GM23248 (cell line): ENCODE measurements around the gene FGF2. TPM values are rescaled to one million over a fixed set of nuclear protein-coding genes. Genes with fewer than 3 reads are reported as not detected.
A peak's percentile ranks its signal among the peaks of the same experiment; 100 is the strongest.
"Not testable (repeated sequence)": the region's sequence is repeated elsewhere in the genome, so short reads cannot be mapped to it uniquely, and the experiment has no call there.

Experiments
- DNase-seq: peaks from one replicate; pipeline ENCODE4 v3.0.0-alpha.2; 2015
- H2AFZ ChIP-seq: fragments of 200-600 bp; sonication (generic); 2 replicates; pipeline ENCODE4 v1.6.1; 2016; ENCODE audit warnings: antibody characterized with exemption
- H3F3A ChIP-seq: fragments of 200-600 bp; sonication (generic); 2 replicates; pipeline ENCODE4 v1.6.1; 2016; ENCODE audit warnings: mild to moderate bottlenecking, antibody characterized with exemption, mixed run types; ENCODE audit not compliant: insufficient read depth
- H3K27ac ChIP-seq: fragments of 200-600 bp; sonication (generic); 2 replicates; pipeline ENCODE4 v1.5.1; 2016; ENCODE audit warnings: mild to moderate bottlenecking
- H3K27me3 ChIP-seq: fragments of 200-600 bp; sonication (generic); replicated peaks from 2 replicates; pipeline ENCODE4 v1.6.1; 2016; ENCODE audit warnings: mild to moderate bottlenecking; ENCODE audit not compliant: insufficient read depth
- H3K36me3 ChIP-seq: fragments of 200-600 bp; sonication (generic); 2 replicates; pipeline ENCODE4 v1.6.1; 2016; ENCODE audit warnings: low read depth, mild to moderate bottlenecking
- H3K4me1 ChIP-seq: fragments of 200-600 bp; sonication (generic); 2 replicates; pipeline ENCODE4 v1.6.1; 2016; ENCODE audit warnings: mild to moderate bottlenecking; ENCODE audit not compliant: insufficient read depth
- H3K4me2 ChIP-seq: fragments of 200-600 bp; sonication (generic); one replicate; pipeline ENCODE4 v1.6.1; 2016; ENCODE audit warnings: mild to moderate bottlenecking; ENCODE audit not compliant: unreplicated experiment
- H3K4me3 ChIP-seq: fragments of 200-600 bp; sonication (generic); 2 replicates; pipeline ENCODE4 v1.5.1; 2016; ENCODE audit warnings: mild to moderate bottlenecking
- H3K79me2 ChIP-seq: fragments of 200-600 bp; sonication (generic); 2 replicates; pipeline ENCODE4 v1.6.1; 2016; ENCODE audit warnings: mild to moderate bottlenecking; ENCODE audit not compliant: insufficient read depth
- H3K9ac ChIP-seq: fragments of 200-600 bp; sonication (generic); 2 replicates; pipeline ENCODE4 v1.6.1; 2016; ENCODE audit warnings: mild to moderate bottlenecking
- H3K9me2 ChIP-seq: fragments of 200-600 bp; sonication (generic); 2 replicates; pipeline ENCODE4 v1.6.1; 2016; ENCODE audit warnings: mixed run types, mild to moderate bottlenecking, moderate library complexity; ENCODE audit not compliant: insufficient read depth
- H3K9me3 ChIP-seq: fragments of 200-600 bp; sonication (generic); one replicate; pipeline ENCODE4 v1.6.1; 2017; ENCODE audit warnings: low read depth
- H4K20me1 ChIP-seq: fragments of 200-600 bp; sonication (generic); 2 replicates; pipeline ENCODE4 v1.6.0; 2016; ENCODE audit not compliant: insufficient read depth
- EZH2 ChIP-seq: fragments of 200-600 bp; sonication (generic); IDR thresholded peaks from 2 replicates; pipeline ENCODE4 v1.6.1; 2018; ENCODE audit warnings: antibody characterized with exemption, mild to moderate bottlenecking; ENCODE audit not compliant: insufficient read depth, poor library complexity, severe bottlenecking
- EZH2phosphoT487 ChIP-seq: fragments of 200-600 bp; sonication (generic); IDR thresholded peaks from 2 replicates; pipeline ENCODE4 v1.6.1; 2018; ENCODE audit warnings: antibody characterized with exemption, moderate library complexity, mild to moderate bottlenecking, low read depth; ENCODE audit not compliant: insufficient read depth
- WGBS, 2 experiments: methylation state at CpG; one replicate each; pipeline ENCODE4 v1.1.6; 2015 to 2017; ENCODE audit warnings: low lambda C conversion rate in 2 of 2, low coverage in 1 of 2; ENCODE audit errors: missing lambda C conversion rate in 2 of 2; 5-methylcytosine and 5-hydroxymethylcytosine counted together
- in situ Hi-C: fragments of 300-500 bp; cut with MboI; formaldehyde crosslinking; loops from 2 replicates; pipeline ENCODE4 v1.15.0; 2020
- polyA plus RNA-seq: library from polyadenylated mRNA; unstranded; fragments of >200 nt; fragmentation: Nextera tagmentation; extraction: Ambion mirVana; gene quantifications from 2 replicates; pipeline ENCODE4 v1.2.1, GENCODE V29; 2016
- total RNA-seq: library from RNA; depleted of rRNA; stranded (reverse); fragments of >200 nt; shearing (Covaris generic); gene quantifications from 2 replicates; pipeline ENCODE4 v1.2.3, GENCODE V29; 2014

The FGF2 gene
- total and polyA plus RNA-seq, 2 experiments from 2014 or later, result 36.9 to 306 TPM

DNA sequence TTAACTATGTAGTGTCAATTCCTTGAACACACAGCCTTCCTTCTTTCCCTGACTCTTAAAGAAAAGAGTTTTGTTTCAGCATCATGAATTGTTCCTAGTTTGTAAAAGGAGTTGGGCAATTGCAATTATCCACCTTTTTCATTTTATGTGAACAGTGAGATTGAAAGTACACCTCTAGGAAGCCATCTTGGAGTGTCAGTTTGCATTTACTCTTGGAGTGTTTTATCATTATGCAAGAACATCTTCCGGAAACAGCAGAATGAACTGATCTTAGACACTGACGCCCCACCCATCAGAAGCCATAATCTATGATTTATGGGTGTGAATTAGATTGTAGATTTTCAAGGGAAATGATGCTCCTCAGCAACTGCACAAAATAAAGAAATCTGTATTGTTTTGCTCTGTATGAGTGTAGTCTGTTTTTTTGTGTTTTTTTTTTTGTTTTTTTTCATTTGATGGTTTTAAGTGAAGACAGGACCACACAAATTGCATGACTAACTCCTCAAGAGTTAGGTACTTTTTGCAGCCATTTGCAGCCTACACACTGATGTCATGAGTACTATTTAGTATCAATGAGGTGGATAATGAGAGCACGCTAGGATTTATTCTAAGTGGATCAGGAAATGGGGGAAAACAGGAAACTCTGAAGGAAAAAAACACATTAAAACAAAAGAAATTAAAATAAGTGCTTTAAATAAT, 19.5 kb upstream of the FGF2 start:
- H3K36me3 ChIP-seq, result no peaks in the 10 kb centered on the region
- H3K27ac ChIP-seq, result peak overlapping the region; percentile 4; the same call in 1 of the 2 replicates
- peak overlapping the region; percentile 65 for H2AFZ ChIP-seq
- 9 to 11% methylated on average over 3 of the region's 3 CpGs for WGBS, 2 experiments
- no peaks in the 10 kb centered on the region for H3K27me3 ChIP-seq
- H3K79me2 ChIP-seq, result no peaks in the 10 kb centered on the region
- TF ChIP-seq EZH2phosphoT487 (0 out of 2 replicates have a peak, but pooled peaks have one; percentile 24), EZH2 (no peak)
- H3K4me1 ChIP-seq, result peaks cover 19% of the 10 kb centered on the region
- H3K4me3 ChIP-seq, result no peak overlapping the region
- in situ Hi-C loops, result no loop called here
- no peak overlapping the region for H3K9ac ChIP-seq
- no peaks in the 10 kb centered on the region for H3K9me3 ChIP-seq
- H3K9me2 ChIP-seq, result no peaks in the 10 kb centered on the region
- H4K20me1 ChIP-seq, result no peaks in the 10 kb centered on the region
- H3F3A ChIP-seq, result peaks cover 15% of the 10 kb centered on the region; the same call in 1 of the 2 replicates
- peak; percentile 71 for DNase-seq
- H3K4me2 ChIP-seq, result no peak overlapping the region

- Histone ChIP-seq H4K20me1 (no peaks in the 10 kb centered on the region), H3K4me3 (no peak overlapping the region), H3K9me3 (no peaks in the 10 kb centered on the region), H3K9ac (no peak overlapping the region), H3F3A (peaks cover 15% of the 10 kb centered on the region; the same call in 1 of the 2 replicates), H3K4me2 (peak overlapping the region; percentile 17), H3K36me3 (no peaks in the 10 kb centered on the region), H3K4me1 (peaks cover 19% of the 10 kb centered on the region), H2AFZ (0 out of 2 replicates have a peak overlapping the region, but pooled peaks have one; percentile 35), H3K27me3 (no peaks in the 10 kb centered on the region), H3K9me2 (no peaks in the 10 kb centered on the region), H3K27ac (peak overlapping the region; percentile 4; the same call in 1 of the 2 replicates), H3K79me2 (no peaks in the 10 kb centered on the region)
- in situ Hi-C loops, result no loop called here
- WGBS, 2 experiments, result 88 to 90% methylated on average over 1 of the region's 1 CpG
- no peak for TF ChIP-seq EZH2
- TF ChIP-seq EZH2phosphoT487, result no peak
- peak; percentile 50 for DNase-seq
Observed at GRCh38 chr4:122810669-122811068, 16.0 kb upstream of the FGF2 start.

- H3K9me2 ChIP-seq, H3K27me3 ChIP-seq, H3K36me3 ChIP-seq, DNase-seq, H3K27ac ChIP-seq, H3K9ac ChIP-seq, H3K9me3 ChIP-seq, H3K79me2 ChIP-seq, H3K4me3 ChIP-seq, H2AFZ ChIP-seq, H4K20me1 ChIP-seq, in situ Hi-C loops, H3K4me2 ChIP-seq: not testable (repeated sequence)
- WGBS, 2 experiments, result 92 to 94% methylated on average over 7 to 29 of the region's 32 CpGs
- H3F3A ChIP-seq, result peaks cover 15% of the 10 kb centered on the region; the same call in 1 of the 2 replicates
- H3K4me1 ChIP-seq, result peaks cover 19% of the 10 kb centered on the region
Observed at GRCh38 chr4:122811781-122812180, 14.8 kb upstream of the FGF2 start.

DNA sequence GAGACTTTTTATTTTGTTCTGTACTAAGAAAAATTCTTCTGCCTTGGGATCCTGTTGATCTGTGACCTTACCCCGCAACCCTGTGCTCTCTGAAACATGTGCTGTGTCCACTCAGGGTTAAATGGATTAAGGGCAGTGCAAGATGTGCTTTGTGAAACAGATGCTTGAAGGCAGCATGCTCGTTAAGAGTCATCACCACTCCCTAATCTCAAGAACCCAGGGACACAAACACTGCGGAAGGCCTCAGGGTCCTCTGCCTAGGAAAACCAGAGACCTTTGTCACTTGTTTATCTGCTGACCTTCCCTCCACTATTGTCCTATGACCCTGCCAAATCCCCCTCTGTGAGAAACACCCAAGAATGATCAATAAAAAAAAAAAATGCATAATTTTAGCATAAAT, 13.8 kb upstream of the FGF2 start:
- H3K4me1 ChIP-seq, H3F3A ChIP-seq, H3K9me3 ChIP-seq, H3K9me2 ChIP-seq, H3K4me3 ChIP-seq, H4K20me1 ChIP-seq, H3K79me2 ChIP-seq, H2AFZ ChIP-seq, H3K9ac ChIP-seq, in situ Hi-C loops, H3K36me3 ChIP-seq, H3K27me3 ChIP-seq, H3K27ac ChIP-seq, DNase-seq, H3K4me2 ChIP-seq: not testable (repeated sequence)
- 83 to 89% methylated on average over 3 of the region's 3 CpGs for WGBS, 2 experiments

GRCh38 chr4:122814426-122814825, 12.2 kb upstream of the FGF2 start:
- peaks cover 4% of the 10 kb centered on the region; the same call in 1 of the 2 replicates for H3F3A ChIP-seq
- H4K20me1 ChIP-seq, result no peaks in the 10 kb centered on the region
- in situ Hi-C loops, result no loop called here
- H3K36me3 ChIP-seq, result no peaks in the 10 kb centered on the region
- H3K27ac ChIP-seq, result no peak overlapping the region
- H3K4me1 ChIP-seq, result peaks cover 10% of the 10 kb centered on the region
- TF ChIP-seq EZH2phosphoT487 (no peak), EZH2 (no peak)
- WGBS, 2 experiments, result 93 to 95% methylated on average over 2 of the region's 2 CpGs
- H3K79me2 ChIP-seq, result no peaks in the 10 kb centered on the region
- H3K27me3 ChIP-seq, result no peaks in the 10 kb centered on the region
- no peak overlapping the region for H3K4me2 ChIP-seq
- H2AFZ ChIP-seq, result no peak overlapping the region
- DNase-seq, result no peak
- no peaks in the 10 kb centered on the region for H3K9me3 ChIP-seq
- no peak overlapping the region for H3K9ac ChIP-seq
- no peak overlapping the region for H3K4me3 ChIP-seq
- no peaks in the 10 kb centered on the region for H3K9me2 ChIP-seq
